Measurements from ENCODE around the gene OAS1. TPM values are rescaled to one million over a fixed set of nuclear protein-coding genes. Genes with fewer than 3 reads are reported as not detected.

OAS1 gene
- total and polyA plus RNA-seq, 2 of the 8 experiments (the other 6 are each of a cell fraction or from before 2014, with no cell fraction given): 0.23 TPM; not detected in 1

GRCh38 chr12:112875608-112876007, 31.2 kb upstream of the OAS1 start (continued):
- no peak for TF ChIP-seq CHD7 (IDR thresholded peaks at IDR 0.05; ENCODE audit: insufficient replicate concordance, low read length)
- TF ChIP-seq RAD21 (IDR thresholded peaks at IDR 0.05 in 1 of 2, conservative IDR thresholded peaks at IDR 0.05 in 1 of 2; ENCODE audit: low read depth in 2 of 2, low read length in 2 of 2): no peak
- TF ChIP-seq CTCF (IDR thresholded peaks at IDR 0.05; ENCODE audit: control extremely low read depth in 1 of 3, insufficient read depth in 1 of 3, low read depth in 1 of 3, low read length in 3 of 3): no peak
- no peak for TF ChIP-seq TAF1 (IDR thresholded peaks at IDR 0.05; ENCODE audit: low read depth, low read length)
- no peak for TF ChIP-seq RXRA (IDR thresholded peaks at IDR 0.05; ENCODE audit: insufficient read depth, low read depth, low read length)
